ENCODE results near the gene MMRN1. TPM values are rescaled to one million over a fixed set of nuclear protein-coding genes. Genes with fewer than 3 reads are reported as not detected.

MMRN1 gene
- 23.6 TPM for total RNA-seq

GRCh38 chr4:89894649-89895550, at the start of gene MMRN1:
MMRN1 (plus strand) TSS chr4:89894854; CDS start chr4:89894972, 118 bp downstream.

Other genes with a start within 250 kb of the MMRN1 start
- 57.5 TPM for gene SNCA, start 57.7 kb upstream of the MMRN1 start, total RNA-seq
- 85.6 TPM for gene CCSER1, start 232.5 kb downstream of the MMRN1 start, total RNA-seq